K562 (cell line): ENCODE data around the gene CRYBG2.

ENCODE experiments used
- EP300 ChIP-seq: IDR thresholded peaks from 2 replicates; pipeline ENCODE4 v1.6.1; 2012; ENCODE audit warnings: low read length, improper control_type of control experiment
- POLR2A ChIP-seq: fragments of 450-650 bp; conservative IDR thresholded peaks from 2 replicates; pipeline ENCODE4 v1.6.1; 2016
- POLR2AphosphoS5 ChIP-seq: IDR thresholded peaks from 2 replicates; pipeline ENCODE4 v1.6.1; 2011; ENCODE audit warnings: mild to moderate bottlenecking, low read depth, low read length, moderate library complexity; ENCODE audit not compliant: control insufficient read depth, insufficient read depth
- SP1 ChIP-seq: sonication (generic); formaldehyde crosslinking; IDR thresholded peaks from 2 replicates; pipeline ENCODE4 v1.8.1; 2022; ENCODE audit warnings: mild to moderate bottlenecking, missing genetic modification reagents
- YY1 ChIP-seq, 3 experiments: IDR thresholded peaks; 2 replicates each; pipeline ENCODE4 v1.6.1; 2011; ENCODE audit warnings: low read length in 2 of 3, mild to moderate bottlenecking in 2 of 3, moderate library complexity in 2 of 3, borderline replicate concordance in 1 of 3, control low read depth in 1 of 3, low read depth in 1 of 3; ENCODE audit not compliant: insufficient read depth in 3 of 3, insufficient replicate concordance in 2 of 3, control insufficient read depth in 1 of 3, insufficient read length in 1 of 3; ENCODE audit errors: extremely low read depth in 1 of 3
- ZC3H4 ChIP-seq: sonication (generic); formaldehyde crosslinking; IDR thresholded peaks from 2 replicates; pipeline ENCODE4 v1.9.0; 2021; ENCODE audit warnings: missing genetic modification reagents, borderline replicate concordance
- ZFP1 ChIP-seq: fragments of 450-650 bp; formaldehyde crosslinking; IDR thresholded peaks from 2 replicates; pipeline ENCODE4 v1.4.0; 2020; ENCODE audit warnings: mild to moderate bottlenecking, mixed read lengths
- ZNF592 ChIP-seq: fragments of 450-650 bp; IDR thresholded peaks from 2 replicates; pipeline ENCODE4 v1.6.1; 2017; ENCODE audit warnings: antibody characterized with exemption, mild to moderate bottlenecking
- TF ChIP-seq, protein P1 (sequence below), 3 experiments: IDR thresholded peaks in 2 of 3; conservative IDR thresholded peaks in 1 of 3; 2 replicates each; pipeline ENCODE4 v1.5.1; 2011 to 2012; ENCODE audit warnings: low read length in 3 of 3, mild to moderate bottlenecking in 3 of 3, control low read depth in 2 of 3, improper control_type of control experiment in 1 of 3, inconsistent platforms in 1 of 3, low read depth in 1 of 3, mixed read lengths in 1 of 3, moderate library complexity in 1 of 3; ENCODE audit not compliant: insufficient read depth in 2 of 3
- TF ChIP-seq, protein P2 (sequence below): fragments of 450-650 bp; IDR thresholded peaks from 2 replicates; pipeline ENCODE4 v1.6.1; 2017; ENCODE audit warnings: antibody characterized with exemption

GRCh38 chr1:26322042-26322331 is 31.9 kb downstream of the CRYBG2 start:
- TF ChIP-seq POLR2A (no peak), EP300 (no peak), YY1 (IDR thresholded peaks at IDR 0.05; ENCODE audit: borderline replicate concordance in 1 of 3, control insufficient read depth in 1 of 3, extremely low read depth in 1 of 3, insufficient read depth in 3 of 3, insufficient read length in 1 of 3, insufficient replicate concordance in 2 of 3, low read depth in 1 of 3, low read length in 2 of 3) (no peak), ZFP1 (CRISPR knock-in tag) (no peak), ZC3H4 (CRISPR knock-in tag) (no peak), ZNF592 (no peak), POLR2AphosphoS5 (no peak), SP1 (CRISPR knock-in tag) (no peak)
- TF ChIP-seq, protein P1, sequence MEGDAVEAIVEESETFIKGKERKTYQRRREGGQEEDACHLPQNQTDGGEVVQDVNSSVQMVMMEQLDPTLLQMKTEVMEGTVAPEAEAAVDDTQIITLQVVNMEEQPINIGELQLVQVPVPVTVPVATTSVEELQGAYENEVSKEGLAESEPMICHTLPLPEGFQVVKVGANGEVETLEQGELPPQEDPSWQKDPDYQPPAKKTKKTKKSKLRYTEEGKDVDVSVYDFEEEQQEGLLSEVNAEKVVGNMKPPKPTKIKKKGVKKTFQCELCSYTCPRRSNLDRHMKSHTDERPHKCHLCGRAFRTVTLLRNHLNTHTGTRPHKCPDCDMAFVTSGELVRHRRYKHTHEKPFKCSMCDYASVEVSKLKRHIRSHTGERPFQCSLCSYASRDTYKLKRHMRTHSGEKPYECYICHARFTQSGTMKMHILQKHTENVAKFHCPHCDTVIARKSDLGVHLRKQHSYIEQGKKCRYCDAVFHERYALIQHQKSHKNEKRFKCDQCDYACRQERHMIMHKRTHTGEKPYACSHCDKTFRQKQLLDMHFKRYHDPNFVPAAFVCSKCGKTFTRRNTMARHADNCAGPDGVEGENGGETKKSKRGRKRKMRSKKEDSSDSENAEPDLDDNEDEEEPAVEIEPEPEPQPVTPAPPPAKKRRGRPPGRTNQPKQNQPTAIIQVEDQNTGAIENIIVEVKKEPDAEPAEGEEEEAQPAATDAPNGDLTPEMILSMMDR (IDR thresholded peaks at IDR 0.05 in 2 of 3, conservative IDR thresholded peaks at IDR 0.05 in 1 of 3; ENCODE audit: insufficient read depth in 2 of 3, low read depth in 1 of 3, low read length in 3 of 3) = no peak
- TF ChIP-seq, protein P2, sequence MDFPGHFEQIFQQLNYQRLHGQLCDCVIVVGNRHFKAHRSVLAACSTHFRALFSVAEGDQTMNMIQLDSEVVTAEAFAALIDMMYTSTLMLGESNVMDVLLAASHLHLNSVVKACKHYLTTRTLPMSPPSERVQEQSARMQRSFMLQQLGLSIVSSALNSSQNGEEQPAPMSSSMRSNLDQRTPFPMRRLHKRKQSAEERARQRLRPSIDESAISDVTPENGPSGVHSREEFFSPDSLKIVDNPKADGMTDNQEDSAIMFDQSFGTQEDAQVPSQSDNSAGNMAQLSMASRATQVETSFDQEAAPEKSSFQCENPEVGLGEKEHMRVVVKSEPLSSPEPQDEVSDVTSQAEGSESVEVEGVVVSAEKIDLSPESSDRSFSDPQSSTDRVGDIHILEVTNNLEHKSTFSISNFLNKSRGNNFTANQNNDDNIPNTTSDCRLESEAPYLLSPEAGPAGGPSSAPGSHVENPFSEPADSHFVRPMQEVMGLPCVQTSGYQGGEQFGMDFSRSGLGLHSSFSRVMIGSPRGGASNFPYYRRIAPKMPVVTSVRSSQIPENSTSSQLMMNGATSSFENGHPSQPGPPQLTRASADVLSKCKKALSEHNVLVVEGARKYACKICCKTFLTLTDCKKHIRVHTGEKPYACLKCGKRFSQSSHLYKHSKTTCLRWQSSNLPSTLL = no peak
